Activated T-helper 2 cell treated with anti-CD3 and anti-CD28 coated beads, Interferon-gamma antibody, Interleukin-2, Interleukin-4, amounts not matched to agents 10 μg/mL and 5 μg/mL and 100 μg/mL, durations not matched to agents 14 hours and 24 hours and 36 hours (primary cell): ENCODE results near the gene TAF3. TPM values are rescaled to one million over a fixed set of nuclear protein-coding genes. Genes with fewer than 3 reads are reported as not detected.

Experiments used
- DNase-seq: peaks from one replicate; pipeline ENCODE4 v3.0.0; 2021; ENCODE audit warnings: low spot score
- H3K27ac Mint-ChIP-seq: one replicate; pipeline ENCODE4 v1.8.0; 2021; ENCODE audit warnings: mixed read lengths
- H3K27me3 Mint-ChIP-seq: one replicate; pipeline ENCODE4 v1.8.0; 2021; ENCODE audit warnings: low read depth, mixed read lengths
- H3K36me3 Mint-ChIP-seq: one replicate; pipeline ENCODE4 v1.8.0; 2021; ENCODE audit warnings: low read depth, mixed read lengths
- H3K4me1 Mint-ChIP-seq: one replicate; pipeline ENCODE4 v1.8.0; 2021; ENCODE audit warnings: low read depth, mixed read lengths
- H3K4me3 Mint-ChIP-seq: one replicate; pipeline ENCODE4 v1.8.0; 2021; ENCODE audit warnings: low read depth, mild to moderate bottlenecking, moderate library complexity, mixed read lengths
- H3K9me3 Mint-ChIP-seq: one replicate; pipeline ENCODE4 v1.8.0; 2021; ENCODE audit warnings: mixed read lengths
- intact Hi-C: fragments of 100-400 bp; cut with micrococcal nuclease; formaldehyde crosslinking; loops from one replicate; pipeline ENCODE4 v1.15.1; 2023
- total RNA-seq: library from RNA; stranded (reverse); gene quantifications from 2 replicates; pipeline ENCODE4 v1.2.3, GENCODE V29; 2022

The TAF3 gene
- total RNA-seq, 1 donor from 2014 or later, result 17.4 TPM

DNA sequence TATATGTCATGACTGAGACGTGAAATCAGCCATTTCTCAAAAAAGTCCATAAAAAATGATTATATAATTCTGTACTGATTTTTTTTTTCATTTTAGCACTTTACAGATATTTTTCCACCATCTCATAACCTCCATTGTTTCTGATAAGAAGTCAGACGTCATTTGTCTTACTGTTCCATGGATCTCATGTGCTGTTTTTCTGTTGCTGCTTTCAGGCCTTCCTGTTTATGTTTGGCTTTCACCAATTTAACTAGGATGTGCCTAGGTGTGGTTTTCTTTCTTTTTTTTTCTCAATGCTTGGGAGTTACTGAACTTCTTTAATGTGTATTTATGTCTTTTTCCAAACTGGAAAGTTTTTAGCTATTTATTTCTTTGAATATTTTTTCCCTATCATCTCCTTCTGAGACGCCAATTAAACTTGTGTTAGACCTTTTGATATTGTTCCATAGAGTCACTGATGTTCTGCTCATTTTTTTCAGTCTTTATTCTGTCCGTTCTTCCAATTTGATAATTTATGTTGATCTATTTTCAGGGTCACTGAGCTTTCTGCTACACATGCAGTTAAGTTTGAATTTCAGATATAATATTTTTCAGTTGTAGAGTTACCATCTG lies 43.3 kb downstream of the TAF3 start:
- H3K4me1 Mint-ChIP-seq, result peaks cover 2% of the 10 kb centered on the region
- peaks cover 35% of the 10 kb centered on the region for H3K9me3 Mint-ChIP-seq
- intact Hi-C loops, result no loop called here
- H3K4me3 Mint-ChIP-seq, result no peak overlapping the region
- peaks cover 48% of the 10 kb centered on the region for H3K36me3 Mint-ChIP-seq
- no peak overlapping the region for H3K27ac Mint-ChIP-seq
- H3K27me3 Mint-ChIP-seq, result no peaks in the 10 kb centered on the region
- no peak for DNase-seq

DNA sequence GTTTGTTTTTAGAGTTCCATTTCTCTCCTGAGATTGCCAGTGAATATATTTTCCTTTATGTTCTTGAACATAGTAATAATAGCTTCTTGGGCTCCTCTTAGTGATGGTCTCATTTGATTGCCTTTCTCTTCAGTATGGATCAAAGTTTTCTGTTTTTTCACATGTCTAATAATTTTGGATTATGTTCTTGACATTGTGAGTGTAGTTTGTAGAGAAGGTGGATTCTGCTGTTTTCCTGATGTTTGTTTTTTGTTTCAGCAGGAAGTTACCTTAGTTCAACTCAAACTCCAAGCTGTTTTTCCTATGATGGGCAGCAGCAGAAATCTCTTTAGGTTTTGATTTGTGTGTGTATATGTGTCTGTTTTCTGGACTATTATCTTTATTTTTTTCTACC lies 43.8 kb downstream of the TAF3 start:
- Mint-ChIP-seq H3K36me3 (peaks cover 48% of the 10 kb centered on the region), H3K27me3 (no peaks in the 10 kb centered on the region), H3K4me3 (no peak overlapping the region), H3K4me1 (peaks cover 2% of the 10 kb centered on the region), H3K9me3 (peaks cover 35% of the 10 kb centered on the region), H3K27ac (no peak overlapping the region)
- DNase-seq, result no peak
- intact Hi-C loops, result no loop called here

DNA sequence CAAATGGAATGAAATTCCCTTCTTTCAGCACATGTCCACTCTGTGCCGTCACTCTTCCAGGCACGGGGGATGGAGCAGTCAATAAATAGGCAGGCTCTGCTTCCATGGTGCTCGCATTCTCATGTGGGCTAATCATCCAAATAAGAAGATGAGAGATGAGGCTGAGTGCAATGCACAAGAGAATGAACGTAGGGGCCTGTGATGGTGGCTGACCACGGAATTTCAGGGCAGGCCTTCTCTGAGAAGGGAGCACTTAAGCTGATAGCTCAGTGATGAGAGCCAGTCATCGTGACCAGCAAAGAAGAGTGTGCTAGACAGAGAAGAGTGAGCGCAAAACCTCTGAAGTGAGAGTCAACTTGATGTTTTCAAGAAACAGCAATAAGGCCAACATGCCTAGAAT lies 47.9 kb downstream of the TAF3 start:
- H3K9me3 Mint-ChIP-seq, result peaks cover 25% of the 10 kb centered on the region
- H3K27me3 Mint-ChIP-seq, result no peaks in the 10 kb centered on the region
- intact Hi-C loops, result no loop called here
- no peak overlapping the region for H3K27ac Mint-ChIP-seq
- no peak for DNase-seq
- H3K4me3 Mint-ChIP-seq, result no peak overlapping the region
- H3K36me3 Mint-ChIP-seq, result peaks cover 31% of the 10 kb centered on the region
- peaks cover 2% of the 10 kb centered on the region for H3K4me1 Mint-ChIP-seq

DNA sequence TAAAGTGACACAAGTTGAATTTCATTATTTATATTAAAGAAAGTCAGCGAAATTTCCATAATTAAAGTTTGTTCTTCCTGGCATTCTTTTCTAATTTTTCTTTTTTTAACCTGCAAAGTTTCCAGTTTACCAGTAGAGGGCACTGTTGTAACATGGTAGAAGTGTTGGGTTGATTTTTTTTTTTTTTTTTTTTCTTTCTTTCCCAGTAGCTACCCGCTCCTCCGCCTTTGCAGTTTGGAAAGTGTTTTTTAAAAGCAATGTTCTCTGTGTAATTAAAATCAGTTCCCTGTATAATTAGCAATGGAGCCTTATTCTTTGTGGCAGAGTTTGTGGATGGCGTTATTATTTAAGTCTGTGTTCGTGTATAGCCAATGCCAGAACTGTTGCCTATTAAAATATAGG lies 53.7 kb downstream of the TAF3 start:
- intact Hi-C loops, result loop anchor here (1.0 to 10.0 kb wide), 5 partner anchors 170 to 1430 kb away; no protein-coding TSS in a partner anchor
- no peak for DNase-seq
- H3K4me1 Mint-ChIP-seq, result peaks cover 13% of the 10 kb centered on the region
- H3K27me3 Mint-ChIP-seq, result no peaks in the 10 kb centered on the region
- peak overlapping the region; percentile 89 for H3K4me3 Mint-ChIP-seq
- H3K9me3 Mint-ChIP-seq, result no peaks in the 10 kb centered on the region
- no peaks in the 10 kb centered on the region for H3K36me3 Mint-ChIP-seq
- peak overlapping the region; percentile 64 for H3K27ac Mint-ChIP-seq

DNA sequence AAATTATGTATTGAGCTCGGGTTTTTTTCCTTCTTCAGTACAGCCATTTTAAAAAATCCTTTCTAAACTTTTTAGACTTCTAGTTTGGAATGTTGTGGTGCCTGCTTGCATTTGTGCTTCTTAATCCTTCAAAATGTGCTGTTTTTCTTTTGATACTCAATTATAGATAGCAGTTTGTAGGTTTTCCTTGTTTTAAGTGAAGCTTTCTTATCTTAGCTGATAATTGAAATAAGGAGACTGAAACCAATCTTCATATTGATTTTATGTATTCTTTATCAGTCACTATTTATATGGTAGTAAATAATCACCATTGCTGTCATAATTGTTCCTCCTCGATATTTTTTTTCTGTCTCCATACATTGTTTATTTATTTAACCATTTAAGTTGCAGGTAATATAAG lies 56.6 kb downstream of the TAF3 start:
- Mint-ChIP-seq H3K36me3 (no peaks in the 10 kb centered on the region), H3K4me3 (no peak overlapping the region), H3K4me1 (peaks cover 11% of the 10 kb centered on the region), H3K9me3 (no peaks in the 10 kb centered on the region), H3K27me3 (no peaks in the 10 kb centered on the region), H3K27ac (no peak overlapping the region)
- no peak for DNase-seq
- intact Hi-C loops, result loop anchor here (5.0 to 10.0 kb wide), 4 partner anchors 167 to 1332 kb away; no protein-coding TSS in a partner anchor

DNA sequence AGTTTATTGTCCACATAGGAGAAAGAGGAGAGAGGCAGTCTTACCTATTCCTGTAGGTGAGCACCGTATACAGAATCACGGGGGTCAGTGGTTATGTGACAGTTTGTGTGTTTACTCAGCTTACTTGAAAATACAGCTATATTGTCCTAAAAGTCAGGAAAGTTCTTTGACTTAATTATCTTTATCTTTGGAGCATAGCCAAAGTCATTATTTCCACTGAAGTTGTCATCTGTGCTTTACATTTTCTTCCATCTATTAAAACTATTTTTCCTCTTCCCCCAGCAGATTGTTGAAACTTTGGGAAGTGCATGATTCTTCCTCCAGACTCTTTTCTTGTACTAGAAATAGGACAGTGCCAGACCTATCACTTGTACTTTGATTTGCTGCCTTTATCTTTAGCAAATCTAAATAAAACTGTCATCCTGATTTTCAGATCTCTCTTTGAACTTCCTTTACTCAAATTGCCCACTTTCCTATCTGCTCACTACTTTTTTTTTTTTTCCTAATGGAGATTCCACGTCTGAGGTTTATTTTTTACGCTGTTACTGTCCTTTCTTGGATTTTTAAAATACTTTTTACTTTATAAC lies 58.3 kb downstream of the TAF3 start:
- Mint-ChIP-seq H3K27me3 (no peaks in the 10 kb centered on the region), H3K9me3 (no peaks in the 10 kb centered on the region), H3K27ac (no peak overlapping the region), H3K36me3 (no peaks in the 10 kb centered on the region), H3K4me1 (peaks cover 16% of the 10 kb centered on the region), H3K4me3 (no peak overlapping the region)
- intact Hi-C loops, result loop anchor here (10.0 kb wide), 1 partner anchor 958 kb away; no protein-coding TSS in a partner anchor
- no peak for DNase-seq

DNA sequence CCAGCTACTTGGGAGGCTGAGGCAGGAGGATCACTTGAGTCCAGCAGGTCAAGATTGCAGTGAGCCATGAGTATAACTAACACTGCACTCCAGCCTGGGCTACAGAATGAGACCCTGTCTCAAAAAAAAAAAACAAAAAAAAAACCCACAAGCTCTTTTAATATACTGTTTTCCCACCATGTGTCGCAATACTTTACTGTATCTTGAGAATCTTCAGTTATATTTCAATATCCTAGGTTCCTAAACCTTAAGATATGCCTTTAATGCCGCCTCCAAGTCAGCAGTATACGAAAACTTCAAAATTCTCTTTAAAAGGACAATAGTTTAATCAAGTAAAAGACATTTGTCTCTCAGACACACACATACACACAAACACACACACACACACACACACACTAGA lies 62.8 kb downstream of the TAF3 start:
- Mint-ChIP-seq H3K9me3 (no peaks in the 10 kb centered on the region), H3K27ac (no peak overlapping the region), H3K27me3 (no peaks in the 10 kb centered on the region), H3K4me1 (peaks cover 17% of the 10 kb centered on the region), H3K36me3 (no peaks in the 10 kb centered on the region), H3K4me3 (no peak overlapping the region)
- intact Hi-C loops, result no loop called here
- no peak for DNase-seq

DNA sequence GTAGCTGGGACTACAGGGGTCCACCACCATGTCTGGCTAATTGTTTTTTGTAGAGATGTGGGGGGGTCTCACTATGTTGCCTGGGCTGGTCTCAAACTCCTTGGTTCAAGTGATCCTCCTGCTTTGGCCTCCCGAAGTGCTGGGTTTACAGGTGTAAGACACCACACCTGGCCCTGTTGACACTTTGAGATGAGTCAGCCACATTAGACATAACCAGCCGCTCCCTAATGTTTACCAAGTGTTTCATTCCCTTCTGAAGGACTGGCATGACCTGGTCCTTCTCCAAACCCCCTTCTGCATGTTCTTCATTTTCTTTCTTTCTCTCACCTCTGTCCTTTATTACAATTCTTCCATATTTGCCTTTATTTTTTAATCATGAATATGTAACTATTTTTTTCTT lies 67.8 kb downstream of the TAF3 start:
- H3K9me3 Mint-ChIP-seq, result no peaks in the 10 kb centered on the region
- H3K4me3 Mint-ChIP-seq, result no peak overlapping the region
- intact Hi-C loops, result no loop called here
- no peaks in the 10 kb centered on the region for H3K27me3 Mint-ChIP-seq
- H3K27ac Mint-ChIP-seq, result no peak overlapping the region
- peaks cover 3% of the 10 kb centered on the region for H3K36me3 Mint-ChIP-seq
- DNase-seq, result no peak
- peaks cover 29% of the 10 kb centered on the region for H3K4me1 Mint-ChIP-seq

DNA sequence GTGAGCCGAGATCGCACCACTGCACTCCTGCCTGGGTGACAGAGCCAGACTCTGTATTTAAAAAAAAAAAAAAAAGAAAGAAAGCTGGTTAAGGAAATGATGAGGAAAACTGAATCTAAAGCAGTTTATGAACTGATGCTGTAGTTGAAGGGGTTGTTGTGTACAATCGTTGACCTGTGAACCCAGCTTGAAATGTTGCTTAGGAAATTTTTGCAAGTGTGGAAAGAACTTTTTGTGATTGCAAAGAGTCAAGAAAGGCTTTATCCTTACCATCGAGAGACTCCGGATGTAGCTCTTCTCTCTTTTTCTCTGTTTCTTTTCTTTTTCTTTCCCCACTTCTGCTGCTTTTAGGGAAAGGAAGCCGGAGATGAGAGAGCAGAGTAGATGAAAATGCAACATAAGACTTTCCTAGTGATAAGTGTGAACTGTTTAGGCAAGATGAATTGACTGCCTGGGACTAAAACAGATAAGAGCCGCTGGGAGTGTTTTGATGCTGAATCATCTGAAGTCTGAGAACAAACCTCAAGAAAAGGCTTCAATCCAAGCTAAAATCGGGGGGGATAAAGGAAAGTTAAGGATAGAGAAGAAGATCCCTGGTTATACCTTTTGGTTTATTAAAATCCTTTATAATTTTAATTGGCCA lies 69.0 kb downstream of the TAF3 start:
- Mint-ChIP-seq H3K4me1 (peaks cover 22% of the 10 kb centered on the region), H3K27ac (no peak overlapping the region), H3K27me3 (no peaks in the 10 kb centered on the region), H3K4me3 (no peak overlapping the region), H3K9me3 (no peaks in the 10 kb centered on the region), H3K36me3 (peaks cover 3% of the 10 kb centered on the region)
- intact Hi-C loops, result no loop called here
- no peak for DNase-seq

DNA sequence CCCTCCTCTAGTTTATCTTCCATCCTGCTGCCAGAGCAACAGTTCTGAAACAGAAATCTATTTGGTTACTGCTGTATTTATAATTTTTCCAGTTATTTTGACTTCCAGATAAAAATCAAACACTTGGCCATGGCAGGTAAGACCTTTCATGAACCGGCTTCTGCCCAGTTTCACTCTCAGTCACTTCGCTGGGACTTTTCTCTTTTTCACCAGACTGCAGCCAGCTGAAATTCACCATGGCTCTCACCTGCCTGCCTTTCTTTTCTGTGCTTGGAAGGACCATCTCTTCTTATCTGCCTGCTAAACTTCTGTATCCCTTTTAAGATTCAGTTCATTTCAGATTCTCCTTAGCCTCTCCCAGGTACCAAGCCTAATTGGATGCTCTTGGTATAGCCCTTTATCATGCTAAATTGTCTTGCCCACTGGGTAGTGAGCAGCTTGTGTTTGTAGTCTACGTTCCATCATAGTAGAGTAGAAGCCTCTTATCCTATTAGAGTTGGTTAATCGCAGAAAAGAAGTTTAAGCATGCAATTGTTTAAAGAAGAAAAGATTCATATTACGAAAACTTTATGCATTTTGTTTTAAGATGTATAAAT lies 71.7 kb downstream of the TAF3 start:
- no peak overlapping the region for H3K27ac Mint-ChIP-seq
- intact Hi-C loops, result no loop called here
- H3K27me3 Mint-ChIP-seq, result no peaks in the 10 kb centered on the region
- no peak for DNase-seq
- peaks cover 3% of the 10 kb centered on the region for H3K36me3 Mint-ChIP-seq
- H3K4me3 Mint-ChIP-seq, result no peak overlapping the region
- no peaks in the 10 kb centered on the region for H3K9me3 Mint-ChIP-seq
- peaks cover 19% of the 10 kb centered on the region for H3K4me1 Mint-ChIP-seq

DNA sequence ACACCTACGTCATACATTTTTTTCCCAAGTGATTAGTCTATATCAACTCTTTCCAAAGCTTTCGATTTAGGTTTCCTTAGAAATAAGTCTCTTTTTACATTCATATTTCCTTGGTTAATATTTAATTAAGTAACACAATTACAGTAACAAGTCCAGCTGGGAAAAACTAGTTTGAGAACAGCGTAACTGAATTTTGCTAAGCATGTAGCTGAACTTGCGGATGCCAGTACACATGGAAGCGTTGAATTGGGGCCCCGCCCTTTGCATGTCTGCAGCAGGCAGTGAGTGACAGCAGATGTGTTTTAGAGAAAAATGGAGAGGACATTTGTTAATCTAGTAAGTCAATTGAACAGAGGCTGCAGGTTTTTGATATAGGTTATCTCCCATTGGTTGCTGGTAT lies 72.5 kb downstream of the TAF3 start:
- H3K4me1 Mint-ChIP-seq, result peaks cover 25% of the 10 kb centered on the region
- intact Hi-C loops, result no loop called here
- no peaks in the 10 kb centered on the region for H3K9me3 Mint-ChIP-seq

DNA sequence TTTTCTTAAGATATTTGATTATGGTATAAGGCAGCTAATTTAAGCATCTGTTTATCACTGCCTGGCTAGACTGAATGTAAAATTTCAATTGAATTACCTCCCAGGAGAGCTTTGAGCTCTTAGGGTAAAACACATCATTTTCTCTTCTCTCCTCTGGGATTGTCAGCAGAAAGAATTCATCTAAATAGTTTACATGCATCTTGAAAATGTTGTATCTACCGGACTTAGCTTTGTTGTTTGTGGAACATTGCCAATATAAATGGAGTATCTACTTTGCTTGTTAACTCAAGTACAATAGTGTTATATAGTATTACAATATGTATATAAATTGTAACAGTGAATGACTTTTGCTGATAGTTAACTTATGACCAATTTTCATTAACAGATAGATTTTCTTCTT lies 73.3 kb downstream of the TAF3 start:
- peaks cover 25% of the 10 kb centered on the region for H3K4me1 Mint-ChIP-seq
- H3K36me3 Mint-ChIP-seq, result peaks cover 6% of the 10 kb centered on the region
- no peak overlapping the region for H3K27ac Mint-ChIP-seq
- H3K27me3 Mint-ChIP-seq, result no peaks in the 10 kb centered on the region
- H3K4me3 Mint-ChIP-seq, result no peak overlapping the region
- intact Hi-C loops, result no loop called here
- no peaks in the 10 kb centered on the region for H3K9me3 Mint-ChIP-seq
- DNase-seq, result no peak

More for the DNA sequence above, 72.5 kb downstream of the TAF3 start:
- Mint-ChIP-seq H3K27ac (no peak overlapping the region), H3K27me3 (no peaks in the 10 kb centered on the region), H3K36me3 (peaks cover 3% of the 10 kb centered on the region), H3K4me3 (no peak overlapping the region)
- DNase-seq, result no peak

DNA sequence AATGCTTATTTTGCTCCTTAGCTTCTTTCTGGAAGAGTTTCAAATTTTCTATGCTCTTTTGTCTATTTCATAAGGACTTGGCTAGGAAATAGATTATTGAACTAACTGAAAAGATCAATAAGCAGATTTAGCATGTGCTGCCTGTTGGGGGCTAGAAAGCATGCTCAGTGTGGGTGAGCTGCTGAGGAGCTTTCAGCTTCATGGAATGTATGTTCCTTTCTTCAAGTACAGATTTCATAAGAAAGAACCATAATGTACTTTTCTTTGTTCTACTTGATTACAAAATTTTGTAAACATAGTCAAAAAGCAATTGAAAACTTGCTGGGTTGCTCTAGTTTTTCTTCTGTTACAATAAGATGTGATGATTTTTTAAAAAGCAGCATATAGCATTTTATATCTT lies 73.8 kb downstream of the TAF3 start:
- DNase-seq, result no peak
- H3K27me3 Mint-ChIP-seq, result no peaks in the 10 kb centered on the region
- intact Hi-C loops, result no loop called here
- peaks cover 11% of the 10 kb centered on the region for H3K36me3 Mint-ChIP-seq
- no peak overlapping the region for H3K27ac Mint-ChIP-seq
- no peak overlapping the region for H3K4me3 Mint-ChIP-seq
- peaks cover 25% of the 10 kb centered on the region for H3K4me1 Mint-ChIP-seq
- H3K9me3 Mint-ChIP-seq, result no peaks in the 10 kb centered on the region
